ENCODE measurements around the gene ADISSP. TPM values are rescaled to one million over a fixed set of nuclear protein-coding genes. Genes with fewer than 3 reads are reported as not detected.

Gene ADISSP
- total and polyA plus RNA-seq, 2 of the 8 experiments (the other 6 are each of a cell fraction or from before 2014, with no cell fraction given): 111 to 141 TPM

DNA sequence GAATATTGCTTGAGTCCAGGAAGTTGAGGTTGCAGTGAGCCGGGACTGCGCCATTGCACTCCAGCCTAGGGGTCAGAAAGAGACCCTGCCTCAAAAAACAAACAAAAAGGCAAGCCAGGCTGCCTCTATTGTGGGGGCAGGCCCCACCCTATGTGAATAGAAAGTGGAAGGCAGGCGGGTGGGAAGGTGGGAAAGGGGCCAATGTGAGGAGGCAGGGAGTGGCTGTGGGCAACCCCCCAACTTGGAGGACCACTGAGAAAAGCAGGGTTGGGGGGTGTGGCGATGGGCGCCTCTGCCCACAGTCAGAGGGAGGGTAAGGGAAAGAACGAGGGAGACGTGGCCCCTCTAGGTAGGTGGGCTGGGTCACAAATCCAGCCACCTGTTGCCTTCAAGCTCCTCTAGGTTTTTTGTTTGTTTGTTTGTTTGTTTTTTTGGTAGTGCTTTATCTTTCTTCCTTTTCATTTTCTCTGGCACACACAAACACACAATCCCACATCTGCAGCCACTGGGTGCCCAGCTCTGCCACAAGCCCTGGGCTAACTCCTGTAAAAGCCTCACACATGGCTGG is 47.5 kb upstream of the ADISSP start:
- Histone ChIP-seq H3K79me2 (ENCODE audit: control insufficient read depth in 1 of 2, insufficient read depth in 2 of 2, low read length in 2 of 2) (no peaks in the 10 kb centered on the region), H4K20me1 (replicated peaks in 1 of 2; ENCODE audit: control insufficient read depth in 1 of 2, insufficient read depth in 2 of 2, low read length in 2 of 2) (no peaks in the 10 kb centered on the region), H3K4ac (replicated peaks; ENCODE audit: insufficient read length, low read depth, low read length) (no peak overlapping the region), H3K27ac (ENCODE audit: low read depth, low read length) (no peak overlapping the region), H4K5ac (ENCODE audit: insufficient read length, low read depth, low read length) (no peak overlapping the region), H3K27me3 (replicated peaks in 1 of 4; ENCODE audit: control insufficient read depth in 3 of 4, extremely low read depth in 1 of 4, insufficient read depth in 3 of 4, low read length in 3 of 4) (no peaks in the 10 kb centered on the region), H3K36me3 (ENCODE audit: control insufficient read depth in 2 of 4, insufficient read depth in 4 of 4, low read length in 3 of 4) (no peaks in the 10 kb centered on the region), H2BK15ac (ENCODE audit: low read length) (no peak overlapping the region), H3K14ac (ENCODE audit: insufficient read length) (no peak overlapping the region), H2BK20ac (ENCODE audit: low read length) (no peak overlapping the region), H2AFZ (ENCODE audit: low read length) (no peak overlapping the region), H2BK120ac (replicated peaks; ENCODE audit: low read depth, low read length) (no peak overlapping the region), H3K9me3 (ENCODE audit: insufficient read depth in 2 of 2, low read depth in 1 of 2, low read length in 1 of 2) (no peaks in the 10 kb centered on the region), H3K18ac (ENCODE audit: extremely low read depth, low read length) (no peak overlapping the region), H2BK12ac (ENCODE audit: low read depth, low read length) (no peak overlapping the region), H3K56ac (replicated peaks; ENCODE audit: insufficient read length, low read depth, low read length) (no peak overlapping the region), H4K91ac (replicated peaks; ENCODE audit: insufficient read length, low read length) (no peak overlapping the region), H2AK5ac (ENCODE audit: low read depth, low read length) (no peak overlapping the region), H2BK5ac (ENCODE audit: low read depth, low read length) (no peak overlapping the region), H3K79me1 (ENCODE audit: low read depth, low read length) (no peaks in the 10 kb centered on the region), H3K9ac (replicated peaks in 1 of 4; ENCODE audit: extremely low read depth in 1 of 4, low read depth in 3 of 4, low read length in 3 of 4) (no peak overlapping the region), H4K8ac (ENCODE audit: extremely low read depth, insufficient read depth, low read length) (no peak overlapping the region), H3K4me1 (replicated peaks in 1 of 4; ENCODE audit: control insufficient read depth in 3 of 4, insufficient read depth in 4 of 4, low read length in 3 of 4) (peaks cover 0 to 10% (median 4%) of the 10 kb centered on the region in 4 experiments; a peak in 4 of 7 replicates), H3K23me2 (ENCODE audit: low read depth, low read length) (0 out of 2 replicates have a peak, but pooled peaks cover 2% of the 10 kb centered on the region), H3K4me3 (ENCODE audit: extremely low read depth in 1 of 4, insufficient read depth in 2 of 4, low read depth in 3 of 4, low read length in 4 of 4) (no peak overlapping the region), H3K23ac (ENCODE audit: insufficient read length) (no peak overlapping the region), H3K4me2 (ENCODE audit: insufficient read depth in 1 of 2, low read depth in 2 of 2, low read length in 2 of 2) (no peak overlapping the region)
- ChIA-PET CTCF (ENCODE audit: partially characterized antibody) (interaction anchor here (0.6 to 10.6 kb wide), 6 partner anchors 8 to 110 kb away, joined by 3 to 128 read pairs (median 4); partner anchors contain the start of genes CENPB and SPEF1), POLR2A (ENCODE audit: partially characterized antibody) (interaction anchor here (0.8 to 1.3 kb wide), 3 partner anchors 14 to 20 kb away, joined by 3 to 4 read pairs (median 3); partner anchors contain the start of gene CDC25B)
- 81% methylated on average over 7 of the region's 7 CpGs; no CpG with 5 or more reads in 1 of the 2 experiments for WGBS, 2 experiments (ENCODE audit: extremely low coverage in 1 of 2, insufficient coverage in 1 of 2, insufficient read length in 1 of 2, insufficient replicate concordance in 2 of 2, low coverage in 1 of 2, low lambda C conversion rate in 2 of 2, missing lambda C conversion rate in 1 of 2)
- DNase-seq (ENCODE audit: low read depth in 1 of 2, low spot score in 2 of 2) (no peak), FAIRE-seq (no peak)
- TF ChIP-seq BRCA1 (IDR thresholded peaks at IDR 0.05; ENCODE audit: low read depth, low read length) (no peak), CBX8 (IDR thresholded peaks at IDR 0.05; ENCODE audit: borderline replicate concordance, low read depth, low read length) (no peak), YY1 (IDR thresholded peaks at IDR 0.05; ENCODE audit: low read depth, low read length) (no peak), RAD21 (IDR thresholded peaks at IDR 0.05 in 1 of 2, conservative IDR thresholded peaks at IDR 0.05 in 1 of 2; ENCODE audit: low read depth in 2 of 2, low read length in 2 of 2) (no peak), CHD1 (IDR thresholded peaks at IDR 0.05; ENCODE audit: low read depth, low read length) (no peak), BCL11A (IDR thresholded peaks at IDR 0.05; ENCODE audit: low read depth in 2 of 2, low read length in 2 of 2) (no peak), USF2 (IDR thresholded peaks at IDR 0.05; ENCODE audit: low read length) (no peak), SIX5 (IDR thresholded peaks at IDR 0.05; ENCODE audit: low read depth, low read length) (no peak), RBBP5 (IDR thresholded peaks at IDR 0.05; ENCODE audit: borderline replicate concordance, low read depth, low read length) (no peak), TEAD4 (IDR thresholded peaks at IDR 0.05; ENCODE audit: low read depth, low read length) (no peak), CBX5 (IDR thresholded peaks at IDR 0.05; ENCODE audit: low read depth, low read length) (no peak), GABPA (IDR thresholded peaks at IDR 0.05; ENCODE audit: borderline replicate concordance, insufficient read depth, low read length) (no peak), POLR2AphosphoS5 (IDR thresholded peaks at IDR 0.05; ENCODE audit: low read depth, low read length) (no peak)
